Measurements from ENCODE around the gene ARHGAP28. TPM values are rescaled to one million over a fixed set of nuclear protein-coding genes. Genes with fewer than 3 reads are reported as not detected.

ARHGAP28 gene
- total and polyA plus RNA-seq, 11 donors: 0.42 to 7.5 (median 1.8) TPM

- Histone ChIP-seq H3K27me3 (peaks cover 0 to 6% (median 0%) of the 10 kb centered on the region in 9 donors), H3K4me3 (no peak overlapping the region), H3K36me3 (no peaks in the 10 kb centered on the region), H3K27ac (no peak overlapping the region), H3K9me3 (peaks cover 0 to 8% (median 0%) of the 10 kb centered on the region in 12 donors), H3K4me1 (no peaks in the 10 kb centered on the region)
- 81 to 92% (median 87%) methylated on average over 5 of the region's 5 CpGs for WGBS, 4 donors
- no peak for ATAC-seq
- intact Hi-C loops (cut with DNase I): loop anchor here in 1 of 10 donors (10.0 kb wide), 1 partner anchor 58 kb away; no protein-coding TSS in a partner anchor
- TF ChIP-seq, protein P1, sequence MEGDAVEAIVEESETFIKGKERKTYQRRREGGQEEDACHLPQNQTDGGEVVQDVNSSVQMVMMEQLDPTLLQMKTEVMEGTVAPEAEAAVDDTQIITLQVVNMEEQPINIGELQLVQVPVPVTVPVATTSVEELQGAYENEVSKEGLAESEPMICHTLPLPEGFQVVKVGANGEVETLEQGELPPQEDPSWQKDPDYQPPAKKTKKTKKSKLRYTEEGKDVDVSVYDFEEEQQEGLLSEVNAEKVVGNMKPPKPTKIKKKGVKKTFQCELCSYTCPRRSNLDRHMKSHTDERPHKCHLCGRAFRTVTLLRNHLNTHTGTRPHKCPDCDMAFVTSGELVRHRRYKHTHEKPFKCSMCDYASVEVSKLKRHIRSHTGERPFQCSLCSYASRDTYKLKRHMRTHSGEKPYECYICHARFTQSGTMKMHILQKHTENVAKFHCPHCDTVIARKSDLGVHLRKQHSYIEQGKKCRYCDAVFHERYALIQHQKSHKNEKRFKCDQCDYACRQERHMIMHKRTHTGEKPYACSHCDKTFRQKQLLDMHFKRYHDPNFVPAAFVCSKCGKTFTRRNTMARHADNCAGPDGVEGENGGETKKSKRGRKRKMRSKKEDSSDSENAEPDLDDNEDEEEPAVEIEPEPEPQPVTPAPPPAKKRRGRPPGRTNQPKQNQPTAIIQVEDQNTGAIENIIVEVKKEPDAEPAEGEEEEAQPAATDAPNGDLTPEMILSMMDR (IDR thresholded peaks at IDR 0.05): no peak
- no peak for DNase-seq
These were observed 227.0 kb downstream of the ARHGAP28 start for GRCh38 chr18:6956495-6956894.

DNA sequence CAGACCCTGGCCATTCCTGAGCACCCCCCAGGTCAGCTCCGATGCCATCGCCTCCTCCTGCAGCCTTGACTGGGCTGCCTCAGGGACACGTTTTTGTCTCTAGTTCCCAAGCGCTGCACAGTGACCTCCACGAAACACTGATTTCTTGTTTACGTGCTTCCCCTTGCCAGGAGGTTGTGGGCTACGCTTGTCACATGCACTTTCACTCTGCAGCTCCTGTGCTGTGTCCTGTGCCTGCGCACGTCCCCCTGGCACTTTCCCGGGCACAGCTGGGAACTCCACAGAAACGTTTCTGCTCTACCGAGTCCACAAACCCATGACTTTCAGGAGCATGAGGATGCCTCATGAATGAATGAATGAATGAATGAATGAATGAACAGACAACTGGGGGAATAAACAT lies 227.5 kb downstream of the ARHGAP28 start:
- TF ChIP-seq POLR2A (IDR thresholded peaks at IDR 0.05): no peak
- TF ChIP-seq, protein P1 (IDR thresholded peaks at IDR 0.05): no peak
- intact Hi-C loops (cut with DNase I): loop anchor here in 1 of 10 donors (10.0 kb wide), 1 partner anchor 58 kb away; no protein-coding TSS in a partner anchor
- DNase-seq (no peak), ATAC-seq (no peak)
- Histone ChIP-seq H3K4me1 (no peaks in the 10 kb centered on the region), H3K27ac (no peak overlapping the region), H3K36me3 (no peaks in the 10 kb centered on the region), H3K27me3 (peaks cover 0 to 6% (median 0%) of the 10 kb centered on the region in 9 donors), H3K4me3 (no peak overlapping the region), H3K9me3 (peaks cover 0 to 8% (median 0%) of the 10 kb centered on the region in 12 donors)
- WGBS, 4 donors: 90 to 93% (median 91%) methylated on average over 12 of the region's 12 CpGs

DNA sequence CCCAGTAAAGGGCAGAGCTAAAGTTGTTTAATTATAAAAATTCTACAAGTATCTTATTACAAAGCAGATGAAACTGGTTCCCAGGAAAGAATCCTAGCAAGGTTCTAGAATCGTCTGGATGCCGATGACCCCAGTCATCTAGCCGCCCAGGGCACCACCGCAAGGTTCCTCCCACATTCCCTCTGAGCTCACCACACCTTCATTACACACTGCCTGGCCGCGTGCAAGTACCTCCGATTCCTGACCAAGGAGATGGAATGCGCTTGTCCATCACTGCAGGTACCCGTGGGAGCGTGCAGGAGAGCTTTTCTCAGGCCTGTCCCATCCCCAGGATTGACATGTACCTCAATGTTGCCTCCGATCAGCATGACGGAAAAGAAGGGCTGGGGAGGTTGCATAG lies 229.6 kb downstream of the ARHGAP28 start:
- intact Hi-C loops (cut with DNase I): loop anchor here in 1 of 10 donors (10.0 kb wide), 1 partner anchor 56 kb away; no protein-coding TSS in a partner anchor
- ATAC-seq (no peak), DNase-seq (no peak)
- H3K36me3 ChIP-seq: no peaks in the 10 kb centered on the region
- no peak overlapping the region for H3K4me3 ChIP-seq
- H3K9me3 ChIP-seq: peaks cover 0 to 8% (median 0%) of the 10 kb centered on the region in 12 donors
- H3K27ac ChIP-seq: no peak overlapping the region
- WGBS, 4 donors: 90 to 93% (median 91%) methylated on average over 12 of the region's 12 CpGs
- H3K4me1 ChIP-seq: no peaks in the 10 kb centered on the region
- H3K27me3 ChIP-seq: no peaks in the 10 kb centered on the region
- TF ChIP-seq, protein P1 (IDR thresholded peaks at IDR 0.05): no peak
- no peak for TF ChIP-seq POLR2A (IDR thresholded peaks at IDR 0.05)

DNA sequence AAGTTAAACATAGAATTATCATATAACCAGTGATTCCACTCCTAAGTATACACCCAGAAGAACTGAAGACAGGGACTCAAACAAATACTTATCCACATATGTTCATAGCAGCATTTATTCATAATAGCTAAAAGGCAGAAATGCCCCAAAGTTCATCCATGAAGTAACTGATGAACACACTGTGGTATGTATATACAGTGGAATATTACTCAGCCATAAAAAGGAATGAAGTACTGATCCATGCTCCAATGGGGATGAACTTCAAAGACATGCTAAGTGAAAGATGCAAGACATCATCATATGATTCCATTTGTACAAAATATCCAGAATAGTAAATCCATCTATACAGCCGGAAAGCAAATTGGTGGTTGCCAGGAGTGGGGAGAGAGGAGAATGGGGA lies 230.6 kb downstream of the ARHGAP28 start:
- TF ChIP-seq POLR2A (IDR thresholded peaks at IDR 0.05): no peak
- TF ChIP-seq, protein P1 (IDR thresholded peaks at IDR 0.05): no peak
- no peak for ATAC-seq
- H3K27me3 ChIP-seq: no peaks in the 10 kb centered on the region
- no peak overlapping the region for H3K27ac ChIP-seq
- intact Hi-C loops (cut with DNase I): no loop called here
- 98 to 100% (median 99%) methylated on average over 1 of the region's 1 CpG for WGBS, 4 donors
- peaks cover 0 to 8% (median 0%) of the 10 kb centered on the region in 12 donors for H3K9me3 ChIP-seq
- H3K4me3 ChIP-seq: no peak overlapping the region
- DNase-seq: no peak
- no peaks in the 10 kb centered on the region for H3K36me3 ChIP-seq
- H3K4me1 ChIP-seq: no peaks in the 10 kb centered on the region
